Measurements from ENCODE around the gene USP32.

USP32 gene

GRCh38 chr17:60169921-60170817 lies 221.8 kb downstream of the USP32 start:
- in situ Hi-C loops (cut with MboI; ENCODE audit: low pct_unique_long_range_greater_than_20kb, low sequenced_read_pairs) = no loop called here
- peak; percentile 63 for DNase-seq

- in situ Hi-C loops (cut with MboI; ENCODE audit: low pct_unique_long_range_greater_than_20kb, low sequenced_read_pairs) = no loop called here
- DNase-seq = no peak
Measured at GRCh38 chr17:60168654-60169053, 223.3 kb downstream of the USP32 start.

GRCh38 chr17:60167065-60167741 lies 224.7 kb downstream of the USP32 start:
- in situ Hi-C loops (cut with MboI; ENCODE audit: low pct_unique_long_range_greater_than_20kb, low sequenced_read_pairs) = no loop called here
- DNase-seq = no peak

GRCh38 chr17:60165971-60166370 lies 226.0 kb downstream of the USP32 start:
- in situ Hi-C loops (cut with MboI; ENCODE audit: low pct_unique_long_range_greater_than_20kb, low sequenced_read_pairs) = no loop called here
- DNase-seq = peak; percentile 63

GRCh38 chr17:60165223-60165622 lies 226.7 kb downstream of the USP32 start:
- in situ Hi-C loops (cut with MboI; ENCODE audit: low pct_unique_long_range_greater_than_20kb, low sequenced_read_pairs) = no loop called here
- no peak for DNase-seq

- in situ Hi-C loops (cut with MboI; ENCODE audit: low pct_unique_long_range_greater_than_20kb, low sequenced_read_pairs) = no loop called here
- no peak for DNase-seq
Measured at GRCh38 chr17:60164697-60165096, 227.2 kb downstream of the USP32 start.

- in situ Hi-C loops (cut with MboI; ENCODE audit: low pct_unique_long_range_greater_than_20kb, low sequenced_read_pairs) = no loop called here
- no peak for DNase-seq
Measured at GRCh38 chr17:60164164-60164563, 227.8 kb downstream of the USP32 start.

GRCh38 chr17:60163108-60163784 lies 228.7 kb downstream of the USP32 start:
- DNase-seq = peak; percentile 85
- in situ Hi-C loops (cut with MboI; ENCODE audit: low pct_unique_long_range_greater_than_20kb, low sequenced_read_pairs) = no loop called here

- in situ Hi-C loops (cut with MboI; ENCODE audit: low pct_unique_long_range_greater_than_20kb, low sequenced_read_pairs) = no loop called here
- DNase-seq = peak; percentile 90
Measured at GRCh38 chr17:60161598-60162330, 230.2 kb downstream of the USP32 start.

GRCh38 chr17:60160829-60161501 lies 231.0 kb downstream of the USP32 start:
- no peak for DNase-seq
- in situ Hi-C loops (cut with MboI; ENCODE audit: low pct_unique_long_range_greater_than_20kb, low sequenced_read_pairs) = no loop called here

- DNase-seq = no peak
- in situ Hi-C loops (cut with MboI; ENCODE audit: low pct_unique_long_range_greater_than_20kb, low sequenced_read_pairs) = no loop called here
Measured at GRCh38 chr17:60159479-60159866, 232.5 kb downstream of the USP32 start.

GRCh38 chr17:60158751-60159478 lies 233.0 kb downstream of the USP32 start:
- in situ Hi-C loops (cut with MboI; ENCODE audit: low pct_unique_long_range_greater_than_20kb, low sequenced_read_pairs) = no loop called here
- no peak for DNase-seq

- no peak for DNase-seq
Measured at GRCh38 chr17:60157487-60158040, 234.4 kb downstream of the USP32 start.

GRCh38 chr17:60156746-60157145 lies 235.2 kb downstream of the USP32 start:
- no peak for DNase-seq
- in situ Hi-C loops (cut with MboI; ENCODE audit: low pct_unique_long_range_greater_than_20kb, low sequenced_read_pairs) = no loop called here

More at GRCh38 chr17:60157487-60158040, 234.4 kb downstream of the USP32 start:
- in situ Hi-C loops (cut with MboI; ENCODE audit: low pct_unique_long_range_greater_than_20kb, low sequenced_read_pairs) = no loop called here

GRCh38 chr17:60155815-60156214 lies 236.1 kb downstream of the USP32 start:
- no peak for DNase-seq
- in situ Hi-C loops (cut with MboI; ENCODE audit: low pct_unique_long_range_greater_than_20kb, low sequenced_read_pairs) = no loop called here

- DNase-seq = no peak
- in situ Hi-C loops (cut with MboI; ENCODE audit: low pct_unique_long_range_greater_than_20kb, low sequenced_read_pairs) = no loop called here
Measured at GRCh38 chr17:60155427-60155814, 236.5 kb downstream of the USP32 start.

GRCh38 chr17:60154616-60155426 lies 237.1 kb downstream of the USP32 start:
- in situ Hi-C loops (cut with MboI; ENCODE audit: low pct_unique_long_range_greater_than_20kb, low sequenced_read_pairs) = no loop called here
- DNase-seq = no peak

Measured in KBM-7 (cell line).